HG02870 (cell line): ENCODE measurements around the gene HDAC4.

Experiments used
- ATAC-seq: cut with Tn5 transposase; IDR thresholded peaks from one replicate; pipeline ENCODE4 v1.9.1; 2021; ENCODE audit warnings: mild to moderate bottlenecking, moderate library complexity; ENCODE audit not compliant: unreplicated experiment

Gene HDAC4

GRCh38 chr2:239429473-239430350 lies 28.9 kb upstream of the HDAC4 start:
- no peak for ATAC-seq

- no peak for ATAC-seq
Measured at GRCh38 chr2:239425631-239426030, 24.8 kb upstream of the HDAC4 start.

- ATAC-seq, result no peak
Measured at GRCh38 chr2:239424337-239425045, 23.7 kb upstream of the HDAC4 start.

GRCh38 chr2:239423551-239423950 lies 22.7 kb upstream of the HDAC4 start:
- no peak for ATAC-seq

GRCh38 chr2:239421851-239422250 lies 21.0 kb upstream of the HDAC4 start:
- no peak for ATAC-seq

GRCh38 chr2:239420082-239420481 lies 19.3 kb upstream of the HDAC4 start:
- no peak for ATAC-seq

GRCh38 chr2:239418918-239419317 lies 18.1 kb upstream of the HDAC4 start:
- ATAC-seq, result no peak

- no peak for ATAC-seq
Measured at GRCh38 chr2:239412905-239413603, 12.2 kb upstream of the HDAC4 start.

GRCh38 chr2:239411549-239412319 lies 10.9 kb upstream of the HDAC4 start:
- ATAC-seq, result no peak

GRCh38 chr2:239411117-239411516 lies 10.3 kb upstream of the HDAC4 start:
- ATAC-seq, result no peak

- no peak for ATAC-seq
Measured at GRCh38 chr2:239409976-239410375, 9.2 kb upstream of the HDAC4 start.

GRCh38 chr2:239407112-239407511 lies 6.3 kb upstream of the HDAC4 start:
- no peak for ATAC-seq

- ATAC-seq, result no peak
Measured at GRCh38 chr2:239406316-239406995, 5.6 kb upstream of the HDAC4 start.

GRCh38 chr2:239405071-239405470 lies 4.3 kb upstream of the HDAC4 start:
- ATAC-seq, result no peak

- ATAC-seq, result no peak
Measured at GRCh38 chr2:239402666-239403065, 1.8 kb upstream of the HDAC4 start.

- ATAC-seq, result peak; percentile 4
Measured at GRCh38 chr2:239401881-239402233, 1.0 kb upstream of the HDAC4 start.

GRCh38 chr2:239401067-239401880 lies 454 bp upstream of the HDAC4 start:
- peak; percentile 85 for ATAC-seq

GRCh38 chr2:239399921-239400595 lies 762 bp downstream of the HDAC4 start:
- ATAC-seq, result no peak

GRCh38 chr2:239399433-239399920 lies 1.3 kb downstream of the HDAC4 start:
- no peak for ATAC-seq
